ENCODE data around the gene ARR3.
"Not testable (repeated sequence)": the region's sequence is repeated elsewhere in the genome, so short reads cannot be mapped to it uniquely, and the experiment has no call there.

The ARR3 gene

GRCh38 chrX:70255452-70255851 lies 12.7 kb upstream of the ARR3 start:
- TF ChIP-seq ZFX (IDR thresholded peaks at IDR 0.05) = no peak
- TF ChIP-seq CTCF (conservative IDR thresholded peaks at IDR 0.05) = no peak
- H3K27ac ChIP-seq = no peak overlapping the region

GRCh38 chrX:70257423-70258288 lies 10.5 kb upstream of the ARR3 start:
- TF ChIP-seq ZFX (IDR thresholded peaks at IDR 0.05) (no peak), CTCF (conservative IDR thresholded peaks at IDR 0.05) (no peak)
- H3K27ac ChIP-seq = no peak overlapping the region

GRCh38 chrX:70260104-70260503 lies 8.0 kb upstream of the ARR3 start, which contains the start of gene P2RY4:
P2RY4 (minus strand) TSS chrX:70260204; CDS start chrX:70259624, 580 bp downstream.
- TF ChIP-seq ZFX (IDR thresholded peaks at IDR 0.05) (no peak), CTCF (conservative IDR thresholded peaks at IDR 0.05) (no peak)
- no peak within 1 kb of the TSS for H3K27ac ChIP-seq

GRCh38 chrX:70262952-70263567 lies 5.1 kb upstream of the ARR3 start:
- peak; percentile 78 for TF ChIP-seq CTCF (conservative IDR thresholded peaks at IDR 0.05)
- no peak for TF ChIP-seq ZFX (IDR thresholded peaks at IDR 0.05)
- no peak overlapping the region for H3K27ac ChIP-seq

- no peak for TF ChIP-seq ZFX (IDR thresholded peaks at IDR 0.05)
- no peak for TF ChIP-seq CTCF (conservative IDR thresholded peaks at IDR 0.05)
- no peak overlapping the region for H3K27ac ChIP-seq
These were observed 3.4 kb upstream of the ARR3 start for GRCh38 chrX:70264784-70265183.

GRCh38 chrX:70274029-70274428 lies 5.9 kb downstream of the ARR3 start:
- not testable (repeated sequence) for H3K27ac ChIP-seq

- no peak overlapping the region for H3K27ac ChIP-seq
These were observed 10.9 kb downstream of the ARR3 start for GRCh38 chrX:70279081-70279480.

More at GRCh38 chrX:70279081-70279480, 10.9 kb downstream of the ARR3 start:
- TF ChIP-seq CTCF (conservative IDR thresholded peaks at IDR 0.05) = no peak
- TF ChIP-seq ZFX (IDR thresholded peaks at IDR 0.05) = no peak

Measured in C4-2B (cell line).